Inflammatory macrophage treated with lipopolysaccharide for 1 hour (primary cell): ENCODE measurements around the gene TINAGL1.

Experiments
- DNase-seq, 2 donors: peaks; one replicate each; pipeline ENCODE4 v3.0.0-alpha.2; 2020 to 2022

The TINAGL1 gene

GRCh38 chr1:31609514-31610118 is 33.3 kb downstream of the TINAGL1 start:
- no peak for DNase-seq

- no peak for DNase-seq
These were observed 38.2 kb downstream of the TINAGL1 start for GRCh38 chr1:31614414-31615005.

GRCh38 chr1:31615414-31615813 is 39.1 kb downstream of the TINAGL1 start:
- no peak for DNase-seq

GRCh38 chr1:31615939-31616338 is 39.6 kb downstream of the TINAGL1 start:
- no peak for DNase-seq

- no peak for DNase-seq
These were observed 41.1 kb downstream of the TINAGL1 start, which contains the start of gene HCRTR1 for GRCh38 chr1:31617218-31617915. Gene HCRTR1 (plus strand): TSS chr1:31617689. CDS start chr1:31619193, 1,504 bp downstream.

GRCh38 chr1:31617916-31618746 is 41.8 kb downstream of the TINAGL1 start:
- DNase-seq: peak in 1 of 2 donors; percentile 49

GRCh38 chr1:31618916-31619846 is 42.9 kb downstream of the TINAGL1 start:
- DNase-seq: no peak

GRCh38 chr1:31620631-31621497 is 44.5 kb downstream of the TINAGL1 start:
- DNase-seq: no peak

- no peak for DNase-seq
These were observed 45.1 kb downstream of the TINAGL1 start for GRCh38 chr1:31621498-31621820.

GRCh38 chr1:31621847-31622730 is 45.8 kb downstream of the TINAGL1 start:
- no peak for DNase-seq

- DNase-seq: no peak
These were observed 47.0 kb downstream of the TINAGL1 start for GRCh38 chr1:31623365-31623764.

GRCh38 chr1:31624309-31624708 is 48.0 kb downstream of the TINAGL1 start:
- DNase-seq: no peak

GRCh38 chr1:31624731-31625514 is 48.6 kb downstream of the TINAGL1 start:
- DNase-seq: no peak

GRCh38 chr1:31625561-31626222 is 49.4 kb downstream of the TINAGL1 start:
- DNase-seq: peak; percentile 13 to 36

- no peak for DNase-seq
These were observed 50.2 kb downstream of the TINAGL1 start for GRCh38 chr1:31626223-31627207.

GRCh38 chr1:31627301-31627929 is 51.1 kb downstream of the TINAGL1 start:
- no peak for DNase-seq
